A549 (cell line): ENCODE data around the gene CEP72. TPM values are rescaled to one million over a fixed set of nuclear protein-coding genes. Genes with fewer than 3 reads are reported as not detected.

ENCODE experiments used
- ATAC-seq, 2 experiments: fragments of 200-7000 bp in 1 of 2; fragments of >200 bp in 1 of 2; cut with Nextera tagmentation in 1 of 2; cut with Tn5 transposase in 1 of 2; 3 replicates each; pipeline versions ENCODE4 v1.8.0 to v1.9.1; 2018 to 2020; ENCODE audit warnings: mild to moderate bottlenecking in 1 of 2, moderate library complexity in 1 of 2
- CTCF ChIA-PET: fragments of 300-600 bp; sonication (Branson Sonifier 250); formaldehyde crosslinking; extraction: SDS; loops from one replicate; lab custom pipeline; 2021; ENCODE audit warnings: antibody characterized with exemption, inconsistent platforms; lab: Yijun Ruan, JAX
- POLR2A ChIA-PET: fragments of 350-600 bp; formaldehyde crosslinking; extraction: SDS; loops from one replicate; lab custom pipeline; 2021; ENCODE audit warnings: antibody characterized with exemption, inconsistent platforms; lab: Yijun Ruan, JAX
- DNase-seq, 2 experiments: peaks; one replicate each; pipeline versions ENCODE4 v3.0.0 to v3.0.0-alpha.2; 2011 to 2016; ENCODE audit warnings: low read depth in 1 of 2, low spot score in 1 of 2
- FAIRE-seq: peaks from 2 replicates; lab custom pipeline; 2011; peaks lifted over from hg19 to GRCh38; lab: Jason Lieb, UNC
- H3K27ac ChIP-seq, 2 experiments: fragments of >200 bp; sonication (Bioruptor Twin); formaldehyde crosslinking; 3 replicates each; pipeline ENCODE4 v1.5.1; 2016 to 2017
- H3K4me1 ChIP-seq: fragments of >200 bp; sonication (Bioruptor Twin); formaldehyde crosslinking; 3 replicates; pipeline ENCODE4 v1.6.1; 2016
- H3K4me2 ChIP-seq: fragments of >200 bp; sonication (Bioruptor Twin); formaldehyde crosslinking; 3 replicates; pipeline ENCODE4 v1.6.1; 2016
- H3K4me3 ChIP-seq: fragments of >200 bp; sonication (Bioruptor Twin); formaldehyde crosslinking; 3 replicates; pipeline ENCODE4 v1.5.1; 2016
- H3K9me3 ChIP-seq: fragments of >200 bp; sonication (Bioruptor Twin); formaldehyde crosslinking; 3 replicates; pipeline ENCODE4 v1.6.1; 2016
- CHD2 ChIP-seq: fragments of 150-350 bp; IDR thresholded peaks from 2 replicates; pipeline ENCODE4 v1.6.1; 2014; ENCODE audit warnings: low read length; ENCODE audit not compliant: partially characterized antibody
- CHD4 ChIP-seq: fragments of 200-600 bp; sonication (generic); IDR thresholded peaks from 2 replicates; pipeline ENCODE4 v1.6.1; 2016; ENCODE audit warnings: antibody characterized with exemption, mild to moderate bottlenecking, borderline replicate concordance
- EHF ChIP-seq: fragments of 250-450 bp; sonication (Bioruptor Pico); IDR thresholded peaks from 2 replicates; pipeline ENCODE4 v1.5.0; 2020; ENCODE audit warnings: mild to moderate bottlenecking
- EHMT2 ChIP-seq: fragments of 200-600 bp; sonication (generic); IDR thresholded peaks from 2 replicates; pipeline ENCODE4 v1.6.1; 2016; ENCODE audit warnings: antibody characterized with exemption, low read depth, mild to moderate bottlenecking, moderate library complexity
- ESRRA ChIP-seq: fragments of 150-350 bp; IDR thresholded peaks from 2 replicates; pipeline ENCODE4 v1.6.1; 2014; ENCODE audit warnings: mild to moderate bottlenecking, low read length, borderline replicate concordance
- GATA3 ChIP-seq: IDR thresholded peaks from 2 replicates; pipeline ENCODE4 v1.6.1; 2012; ENCODE audit warnings: borderline replicate concordance
- HEYL ChIP-seq: fragments of 250-450 bp; sonication (Bioruptor Pico); IDR thresholded peaks from 2 replicates; pipeline ENCODE4 v1.8.0; 2021; ENCODE audit warnings: mild to moderate bottlenecking, moderate library complexity
- HOXA7 ChIP-seq: fragments of 250-450 bp; sonication (Bioruptor Pico); IDR thresholded peaks from 2 replicates; pipeline ENCODE4 v1.5.0; 2020; ENCODE audit warnings: mild to moderate bottlenecking, moderate library complexity
- HOXB13 ChIP-seq: fragments of 250-450 bp; sonication (Bioruptor Pico); IDR thresholded peaks from 2 replicates; pipeline ENCODE4 v1.5.0; 2020; ENCODE audit warnings: low read depth, mild to moderate bottlenecking, moderate library complexity
- JUN ChIP-seq, 2 experiments: fragments of >200 bp; sonication (Bioruptor Twin); formaldehyde crosslinking; IDR thresholded peaks; 2 replicates in 1 of 2; 3 replicates in 1 of 2; pipeline ENCODE4 v1.6.1; 2016 to 2017
- MYC ChIP-seq: IDR thresholded peaks from 2 replicates; pipeline ENCODE4 v1.6.1; 2012; ENCODE audit warnings: mild to moderate bottlenecking, inconsistent platforms, low read length, improper control_type of control experiment, borderline replicate concordance
- NPAS2 ChIP-seq: fragments of 250-450 bp; sonication (Bioruptor Pico); IDR thresholded peaks from 2 replicates; pipeline ENCODE4 v1.8.0; 2022; ENCODE audit warnings: mild to moderate bottlenecking, moderate library complexity, borderline replicate concordance
- POLR2A ChIP-seq: IDR thresholded peaks from 2 replicates; pipeline ENCODE4 v1.6.1; 2012; ENCODE audit warnings: mild to moderate bottlenecking, low read length
- RAD21 ChIP-seq, 2 experiments: fragments of >200 bp in 1 of 2; sonication (Bioruptor Twin) in 1 of 2; formaldehyde crosslinking in 1 of 2; IDR thresholded peaks in 1 of 2; conservative IDR thresholded peaks in 1 of 2; 2 replicates in 1 of 2; 3 replicates in 1 of 2; pipeline ENCODE4 v1.6.1; 2012 to 2018; ENCODE audit warnings: inconsistent platforms in 1 of 2
- RNF2 ChIP-seq: fragments of 200-600 bp; sonication (generic); IDR thresholded peaks from 2 replicates; pipeline ENCODE4 v1.6.1; 2016; ENCODE audit warnings: low read depth, mild to moderate bottlenecking, antibody characterized with exemption, moderate library complexity, borderline replicate concordance
- SMC3 ChIP-seq: fragments of >200 bp; sonication (Bioruptor Twin); formaldehyde crosslinking; IDR thresholded peaks from 3 replicates; pipeline ENCODE4 v1.6.1; 2018; ENCODE audit warnings: inconsistent platforms
- TFCP2L1 ChIP-seq: fragments of 250-450 bp; sonication (Bioruptor Pico); IDR thresholded peaks from 2 replicates; pipeline ENCODE4 v1.5.0; 2021; ENCODE audit warnings: mild to moderate bottlenecking
- USF2 ChIP-seq: fragments of 450-650 bp; IDR thresholded peaks from 2 replicates; pipeline ENCODE4 v1.6.1; 2014; ENCODE audit warnings: antibody characterized with exemption
- WGBS: methylation state at CpG from one replicate; pipeline ENCODE4 v1.1.6; 2017; ENCODE audit errors: missing lambda C conversion rate; 5-methylcytosine and 5-hydroxymethylcytosine counted together
- polyA plus RNA-seq, 4 experiments: library from polyadenylated mRNA; depleted of rRNA in 3 of 4; stranded (reverse); fragments of >200 nt; fragmentation: RNase III in 1 of 4; extraction: RNeasy Plus Mini Kit Qiagen cat#74134 plus additional on column Dnase treatment in 1 of 4; gene quantifications; 2 replicates in 3 of 4; 3 replicates in 1 of 4; pipeline ENCODE4 v1.2.3, GENCODE V29; 2011 to 2017
- TF ChIP-seq, protein P1 (sequence below): fragments of >200 bp; sonication (Bioruptor Twin); formaldehyde crosslinking; IDR thresholded peaks from 2 replicates; pipeline ENCODE4 v1.6.1; 2016
- TF ChIP-seq, protein P2 (sequence below): fragments of >200 bp; sonication (Bioruptor Twin); formaldehyde crosslinking; IDR thresholded peaks from 3 replicates; pipeline ENCODE4 v1.6.1; 2016

Gene CEP72
- polyA plus RNA-seq, 2 of the 4 experiments (the other 2 are of a cell fraction): 10.8 to 11.1 TPM

DNA sequence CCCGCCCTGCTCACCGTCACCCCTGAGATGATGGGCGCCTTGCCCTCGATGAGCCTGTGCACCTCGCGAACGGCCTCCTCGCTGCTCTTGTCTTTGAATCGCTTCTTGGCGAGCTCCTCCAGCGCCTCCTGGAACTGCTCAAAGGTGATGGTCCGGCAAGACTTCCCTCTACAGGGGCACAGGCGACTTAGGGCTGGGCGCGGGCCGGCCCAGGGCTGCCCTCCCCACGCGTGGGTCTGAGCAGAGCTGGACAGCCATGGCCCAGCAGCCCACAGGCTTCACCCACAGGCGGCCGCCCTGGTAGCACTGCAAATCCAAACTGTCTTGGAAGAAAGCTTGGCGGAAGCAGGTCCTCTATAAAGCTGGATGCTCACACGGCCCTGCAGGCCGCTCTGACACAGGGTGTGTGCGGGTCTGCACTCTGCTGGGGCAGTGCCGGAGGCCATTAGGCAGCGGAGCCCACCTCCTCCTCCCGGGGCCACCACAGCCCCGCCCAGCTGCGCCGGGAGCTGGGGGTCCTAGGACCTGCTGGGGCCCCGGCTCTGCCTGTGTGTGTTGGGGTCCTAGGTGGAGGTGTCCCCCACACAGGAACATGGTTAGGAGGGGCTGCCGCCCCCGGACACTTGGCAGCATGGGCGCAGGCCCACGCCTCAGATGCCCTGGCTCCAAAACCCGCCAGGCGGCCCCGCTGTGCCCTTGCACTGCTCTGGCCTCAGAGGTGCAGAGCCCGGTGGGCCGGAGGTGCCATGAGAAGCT is 54.0 kb downstream of the CEP72 start:
- no peak for FAIRE-seq
- Histone ChIP-seq H3K4me3 (no peak overlapping the region), H3K9me3 (no peaks in the 10 kb centered on the region), H3K4me2 (no peak overlapping the region), H3K27ac (no peak overlapping the region), H3K4me1 (peaks cover 14% of the 10 kb centered on the region)
- ChIA-PET POLR2A (no interaction called here), CTCF (interaction anchor here (0.5 to 2.1 kb wide), 9 partner anchors 10 to 508 kb away, joined by 3 to 5 read pairs (median 3); no protein-coding TSS in a partner anchor)
- WGBS: 94% methylated on average over 26 of the region's 40 CpGs
- no peak for ATAC-seq
- no peak for TF ChIP-seq MYC
- TF ChIP-seq EHF (CRISPR knock-in tag): no peak
- TF ChIP-seq HOXB13 (CRISPR knock-in tag): no peak
- TF ChIP-seq, protein P1, sequence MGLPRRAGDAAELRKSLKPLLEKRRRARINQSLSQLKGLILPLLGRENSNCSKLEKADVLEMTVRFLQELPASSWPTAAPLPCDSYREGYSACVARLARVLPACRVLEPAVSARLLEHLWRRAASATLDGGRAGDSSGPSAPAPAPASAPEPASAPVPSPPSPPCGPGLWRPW: no peak
- TF ChIP-seq RAD21 (conservative IDR thresholded peaks at IDR 0.05 in 1 of 2, IDR thresholded peaks at IDR 0.05 in 1 of 2): no peak
- no peak for TF ChIP-seq SMC3
- no peak for TF ChIP-seq TFCP2L1 (CRISPR knock-in tag)
- no peak for TF ChIP-seq HEYL (CRISPR knock-in tag)
- TF ChIP-seq CHD2: no peak
- no peak for TF ChIP-seq USF2
- no peak for TF ChIP-seq HOXA7 (CRISPR knock-in tag)
- no peak for TF ChIP-seq GATA3
- TF ChIP-seq, protein P2, sequence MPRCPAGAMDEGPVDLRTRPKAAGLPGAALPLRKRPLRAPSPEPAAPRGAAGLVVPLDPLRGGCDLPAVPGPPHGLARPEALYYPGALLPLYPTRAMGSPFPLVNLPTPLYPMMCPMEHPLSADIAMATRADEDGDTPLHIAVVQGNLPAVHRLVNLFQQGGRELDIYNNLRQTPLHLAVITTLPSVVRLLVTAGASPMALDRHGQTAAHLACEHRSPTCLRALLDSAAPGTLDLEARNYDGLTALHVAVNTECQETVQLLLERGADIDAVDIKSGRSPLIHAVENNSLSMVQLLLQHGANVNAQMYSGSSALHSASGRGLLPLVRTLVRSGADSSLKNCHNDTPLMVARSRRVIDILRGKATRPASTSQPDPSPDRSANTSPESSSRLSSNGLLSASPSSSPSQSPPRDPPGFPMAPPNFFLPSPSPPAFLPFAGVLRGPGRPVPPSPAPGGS: no peak
- TF ChIP-seq NPAS2 (CRISPR knock-in tag): no peak
- TF ChIP-seq RNF2: no peak
- TF ChIP-seq CHD4: no peak
- DNase-seq: no peak

DNA sequence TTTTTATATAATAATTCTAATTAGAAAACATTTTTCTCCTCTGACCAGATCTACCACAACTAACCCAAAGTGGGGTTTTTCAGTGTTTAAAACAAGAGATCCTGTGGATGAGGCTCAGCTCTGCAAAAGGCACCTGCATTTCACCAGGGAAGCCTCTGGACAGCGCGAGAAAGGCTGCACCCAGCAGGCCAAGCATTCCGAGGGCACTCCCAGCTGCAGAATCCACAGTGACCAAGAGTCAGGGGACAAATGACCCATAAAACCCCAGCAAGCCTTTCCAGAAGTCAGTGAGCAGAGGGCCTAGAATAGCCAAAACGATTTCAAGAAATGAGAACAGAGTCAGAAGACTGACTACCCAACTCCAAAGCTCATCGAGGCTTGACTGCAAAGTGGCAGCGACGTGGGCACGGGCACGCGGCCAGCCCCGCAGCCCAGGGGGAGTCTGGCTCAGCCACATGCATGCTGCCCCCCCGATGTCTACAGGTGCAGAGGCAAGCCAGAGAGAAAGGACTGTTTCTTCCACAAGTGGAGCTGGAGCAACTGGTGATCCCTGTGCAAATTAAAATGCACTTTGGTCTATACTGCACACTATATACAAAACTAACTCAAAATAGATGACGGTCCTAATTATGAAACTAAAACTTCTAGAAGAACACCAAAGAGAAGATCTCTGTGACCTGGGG is 54.8 kb downstream of the CEP72 start:
- Histone ChIP-seq H3K9me3 (no peaks in the 10 kb centered on the region), H3K4me3 (no peak overlapping the region), H3K4me2 (no peak overlapping the region), H3K27ac (no peak overlapping the region), H3K4me1 (peaks cover 21% of the 10 kb centered on the region)
- POLR2A ChIA-PET: no interaction called here
- 84% methylated on average over 13 of the region's 13 CpGs for WGBS
- FAIRE-seq: no peak
- no peak for ATAC-seq
- CTCF ChIA-PET: interaction anchor here (0.5 to 2.1 kb wide), 7 partner anchors 11 to 507 kb away, joined by 3 to 5 read pairs (median 3); no protein-coding TSS in a partner anchor
- TF ChIP-seq POLR2A (no peak), RAD21 (conservative IDR thresholded peaks at IDR 0.05 in 1 of 2, IDR thresholded peaks at IDR 0.05 in 1 of 2) (no peak), EHMT2 (no peak), ESRRA (no peak), RNF2 (no peak), JUN (IDR thresholded peaks at IDR 0.05) (no peak)
- DNase-seq: no peak
